A549 (cell line): ENCODE results near the gene C5. TPM values are rescaled to one million over a fixed set of nuclear protein-coding genes. Genes with fewer than 3 reads are reported as not detected.

Source experiments
- ATAC-seq, 2 experiments: fragments of 200-7000 bp in 1 of 2; fragments of >200 bp in 1 of 2; cut with Nextera tagmentation in 1 of 2; cut with Tn5 transposase in 1 of 2; 3 replicates each; pipeline versions ENCODE4 v1.8.0 to v1.9.1; 2018 to 2020; ENCODE audit warnings: mild to moderate bottlenecking in 1 of 2, moderate library complexity in 1 of 2
- CTCF ChIA-PET: fragments of 300-600 bp; sonication (Branson Sonifier 250); formaldehyde crosslinking; extraction: SDS; loops from one replicate; lab custom pipeline; 2021; ENCODE audit warnings: antibody characterized with exemption, inconsistent platforms; lab: Yijun Ruan, JAX
- POLR2A ChIA-PET: fragments of 350-600 bp; formaldehyde crosslinking; extraction: SDS; loops from one replicate; lab custom pipeline; 2021; ENCODE audit warnings: antibody characterized with exemption, inconsistent platforms; lab: Yijun Ruan, JAX
- DNase-seq, 2 experiments: peaks; one replicate each; pipeline versions ENCODE4 v3.0.0 to v3.0.0-alpha.2; 2011 to 2016; ENCODE audit warnings: low read depth in 1 of 2, low spot score in 1 of 2
- FAIRE-seq: peaks from 2 replicates; lab custom pipeline; 2011; peaks lifted over from hg19 to GRCh38; lab: Jason Lieb, UNC
- H3K27ac ChIP-seq, 2 experiments: fragments of >200 bp; sonication (Bioruptor Twin); formaldehyde crosslinking; 3 replicates each; pipeline ENCODE4 v1.5.1; 2016 to 2017
- H3K4me1 ChIP-seq: fragments of >200 bp; sonication (Bioruptor Twin); formaldehyde crosslinking; 3 replicates; pipeline ENCODE4 v1.6.1; 2016
- H3K4me2 ChIP-seq: fragments of >200 bp; sonication (Bioruptor Twin); formaldehyde crosslinking; 3 replicates; pipeline ENCODE4 v1.6.1; 2016
- H3K4me3 ChIP-seq: fragments of >200 bp; sonication (Bioruptor Twin); formaldehyde crosslinking; 3 replicates; pipeline ENCODE4 v1.5.1; 2016
- H3K9me3 ChIP-seq: fragments of >200 bp; sonication (Bioruptor Twin); formaldehyde crosslinking; 3 replicates; pipeline ENCODE4 v1.6.1; 2016
- CBX8 ChIP-seq: fragments of 200-600 bp; sonication (generic); IDR thresholded peaks from 2 replicates; pipeline ENCODE4 v1.6.1; 2016
- CEBPB ChIP-seq, 2 experiments: fragments of >200 bp in 1 of 2; sonication (Bioruptor Twin) in 1 of 2; formaldehyde crosslinking in 1 of 2; IDR thresholded peaks; 2 replicates each; pipeline ENCODE4 v1.6.1; 2012 to 2016
- EHF ChIP-seq: fragments of 250-450 bp; sonication (Bioruptor Pico); IDR thresholded peaks from 2 replicates; pipeline ENCODE4 v1.5.0; 2020; ENCODE audit warnings: mild to moderate bottlenecking
- EP300 ChIP-seq, 2 experiments: fragments of >200 bp; sonication (Bioruptor Twin); formaldehyde crosslinking; IDR thresholded peaks; 2 replicates in 1 of 2; 3 replicates in 1 of 2; pipeline ENCODE4 v1.6.1; 2016 to 2017
- ESRRA ChIP-seq: fragments of 150-350 bp; IDR thresholded peaks from 2 replicates; pipeline ENCODE4 v1.6.1; 2014; ENCODE audit warnings: mild to moderate bottlenecking, low read length, borderline replicate concordance
- FOSL2 ChIP-seq, 2 experiments: fragments of 450-650 bp in 1 of 2; fragments of >200 bp in 1 of 2; sonication (Bioruptor Twin) in 1 of 2; formaldehyde crosslinking; IDR thresholded peaks; 2 replicates each; pipeline versions ENCODE4 v1.5.0 to v1.6.1; 2016 to 2020; ENCODE audit warnings: mild to moderate bottlenecking in 1 of 2, moderate library complexity in 1 of 2
- GATA3 ChIP-seq: IDR thresholded peaks from 2 replicates; pipeline ENCODE4 v1.6.1; 2012; ENCODE audit warnings: borderline replicate concordance
- HEYL ChIP-seq: fragments of 250-450 bp; sonication (Bioruptor Pico); IDR thresholded peaks from 2 replicates; pipeline ENCODE4 v1.8.0; 2021; ENCODE audit warnings: mild to moderate bottlenecking, moderate library complexity
- JUN ChIP-seq, 2 experiments: fragments of >200 bp; sonication (Bioruptor Twin); formaldehyde crosslinking; IDR thresholded peaks; 2 replicates in 1 of 2; 3 replicates in 1 of 2; pipeline ENCODE4 v1.6.1; 2016 to 2017
- JUNB ChIP-seq: fragments of >200 bp; sonication (Bioruptor Twin); formaldehyde crosslinking; IDR thresholded peaks from 2 replicates; pipeline ENCODE4 v1.6.1; 2016
- KDM1A ChIP-seq: fragments of 200-600 bp; sonication (generic); IDR thresholded peaks from 2 replicates; pipeline ENCODE4 v1.6.1; 2016; ENCODE audit warnings: low read depth, mild to moderate bottlenecking
- KDM5A ChIP-seq: fragments of 200-600 bp; sonication (generic); IDR thresholded peaks from 2 replicates; pipeline ENCODE4 v1.6.1; 2016; ENCODE audit warnings: antibody characterized with exemption, mild to moderate bottlenecking
- MAFK ChIP-seq: fragments of 450-650 bp; IDR thresholded peaks from 2 replicates; pipeline ENCODE4 v1.6.1; 2014; ENCODE audit not compliant: partially characterized antibody
- PBX3 ChIP-seq: IDR thresholded peaks from 2 replicates; pipeline ENCODE4 v1.6.1; 2012
- RAD21 ChIP-seq, 2 experiments: fragments of >200 bp in 1 of 2; sonication (Bioruptor Twin) in 1 of 2; formaldehyde crosslinking in 1 of 2; IDR thresholded peaks in 1 of 2; conservative IDR thresholded peaks in 1 of 2; 2 replicates in 1 of 2; 3 replicates in 1 of 2; pipeline ENCODE4 v1.6.1; 2012 to 2018; ENCODE audit warnings: inconsistent platforms in 1 of 2
- RCOR1 ChIP-seq: fragments of 150-350 bp; IDR thresholded peaks from 2 replicates; pipeline ENCODE4 v1.6.1; 2014; ENCODE audit warnings: antibody characterized with exemption, low read length, low read depth
- ZFP36 ChIP-seq: fragments of 450-650 bp; IDR thresholded peaks from 2 replicates; pipeline ENCODE4 v1.6.1; 2014; ENCODE audit warnings: borderline replicate concordance; ENCODE audit not compliant: partially characterized antibody
- WGBS: methylation state at CpG from one replicate; pipeline ENCODE4 v1.1.6; 2017; ENCODE audit errors: missing lambda C conversion rate; 5-methylcytosine and 5-hydroxymethylcytosine counted together
- polyA plus RNA-seq, 4 experiments: library from polyadenylated mRNA; depleted of rRNA in 3 of 4; stranded (reverse); fragments of >200 nt; fragmentation: RNase III in 1 of 4; extraction: RNeasy Plus Mini Kit Qiagen cat#74134 plus additional on column Dnase treatment in 1 of 4; gene quantifications; 2 replicates in 3 of 4; 3 replicates in 1 of 4; pipeline ENCODE4 v1.2.3, GENCODE V29; 2011 to 2017
- TF ChIP-seq, protein P1 (sequence below): fragments of 450-650 bp; IDR thresholded peaks from 2 replicates; pipeline ENCODE4 v1.6.1; 2014; ENCODE audit warnings: antibody characterized with exemption
- TF ChIP-seq, protein P2 (sequence below): fragments of >200 bp; sonication (Bioruptor Twin); formaldehyde crosslinking; IDR thresholded peaks from 3 replicates; pipeline ENCODE4 v1.6.1; 2016
- TF ChIP-seq, protein P3 (sequence below): IDR thresholded peaks from 2 replicates; pipeline ENCODE4 v1.6.1; 2012

Gene C5
- polyA plus RNA-seq, 2 of the 4 experiments (the other 2 are of a cell fraction): 17.1 to 115 TPM

DNA sequence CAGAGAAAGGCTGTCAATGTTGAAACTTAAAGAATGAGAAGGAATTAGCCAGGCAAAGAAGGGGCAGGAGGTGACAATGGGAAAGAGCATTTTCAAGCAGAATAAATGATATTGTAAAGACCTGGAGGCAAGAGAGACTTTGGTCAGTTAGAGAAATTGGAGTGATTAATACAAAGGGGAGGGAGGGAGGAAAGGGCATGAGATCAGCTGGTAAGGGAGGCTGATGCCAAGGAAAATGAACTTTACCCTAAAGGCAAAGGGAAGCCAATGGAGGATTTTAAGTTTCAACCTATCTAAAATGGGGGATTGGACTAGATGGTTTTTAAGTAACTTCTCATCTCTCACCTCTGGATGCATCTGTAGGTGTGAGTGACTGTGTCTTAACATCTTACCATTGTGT, 23.3 kb downstream of the C5 start:
- DNase-seq: no peak
- Histone ChIP-seq H3K4me3 (no peak overlapping the region), H3K4me1 (peaks cover 41% of the 10 kb centered on the region), H3K27ac (peak overlapping the region; percentile 69 to 77), H3K4me2 (peak overlapping the region; percentile 72), H3K9me3 (no peaks in the 10 kb centered on the region)
- ATAC-seq: peak; percentile 61 to 72; a peak in 5 of 6 replicates
- no peak for TF ChIP-seq KDM1A
- no peak for TF ChIP-seq JUNB
- no peak for TF ChIP-seq HEYL (CRISPR knock-in tag)
- ChIA-PET POLR2A (no interaction called here), CTCF (no interaction called here)
- peak; percentile 56 for FAIRE-seq

DNA sequence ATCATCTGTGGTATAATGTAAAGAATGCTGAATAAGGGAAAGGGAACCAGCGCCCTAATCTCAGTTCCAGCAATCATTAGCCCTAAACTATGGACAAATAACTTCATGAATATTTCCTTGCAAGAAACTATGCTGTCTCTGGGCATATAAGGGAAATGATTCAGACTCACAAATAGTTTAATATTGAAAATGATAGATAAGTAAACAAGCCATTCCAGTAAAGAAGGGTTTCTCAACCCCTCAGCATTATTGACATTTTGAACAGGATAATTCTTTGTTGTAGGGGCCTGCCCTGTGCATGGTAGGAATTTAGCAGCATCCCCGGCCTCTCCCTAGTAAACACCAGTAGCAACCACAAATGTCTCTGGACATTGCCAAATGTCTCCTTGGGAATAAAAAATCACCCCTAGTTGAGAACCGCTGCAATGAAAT, 23.8 kb downstream of the C5 start:
- ChIA-PET CTCF (no interaction called here), POLR2A (no interaction called here)
- WGBS: 0% methylated on average over 3 of the region's 3 CpGs
- DNase-seq (peak in 1 of 2 experiments; percentile 91), ATAC-seq (peak; percentile 89 to 96), FAIRE-seq (peak; percentile 93)
- H3K9me3 ChIP-seq: no peaks in the 10 kb centered on the region
- H3K4me1 ChIP-seq: peaks cover 41% of the 10 kb centered on the region
- H3K4me3 ChIP-seq: peak overlapping the region; percentile 1; the same call in 1 of the 3 replicates
- peak overlapping the region; percentile 69 to 77 for H3K27ac ChIP-seq
- peak overlapping the region; percentile 72 for H3K4me2 ChIP-seq
- peak; percentile 76 for TF ChIP-seq JUNB
- no peak for TF ChIP-seq FOSL2 (IDR thresholded peaks at IDR 0.05)
- TF ChIP-seq FOSL2 (CRISPR knock-in tag; IDR thresholded peaks at IDR 0.05): peak; percentile 89
- TF ChIP-seq PBX3: peak; percentile 69; the same call in 1 of the 2 replicates
- TF ChIP-seq EHF (CRISPR knock-in tag): no peak
- peak; percentile 68 to 98; a peak in 3 of 4 replicates for TF ChIP-seq CEBPB (IDR thresholded peaks at IDR 0.05)
- TF ChIP-seq, protein P1, sequence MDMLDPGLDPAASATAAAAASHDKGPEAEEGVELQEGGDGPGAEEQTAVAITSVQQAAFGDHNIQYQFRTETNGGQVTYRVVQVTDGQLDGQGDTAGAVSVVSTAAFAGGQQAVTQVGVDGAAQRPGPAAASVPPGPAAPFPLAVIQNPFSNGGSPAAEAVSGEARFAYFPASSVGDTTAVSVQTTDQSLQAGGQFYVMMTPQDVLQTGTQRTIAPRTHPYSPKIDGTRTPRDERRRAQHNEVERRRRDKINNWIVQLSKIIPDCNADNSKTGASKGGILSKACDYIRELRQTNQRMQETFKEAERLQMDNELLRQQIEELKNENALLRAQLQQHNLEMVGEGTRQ: no peak
- TF ChIP-seq RAD21 (conservative IDR thresholded peaks at IDR 0.05 in 1 of 2, IDR thresholded peaks at IDR 0.05 in 1 of 2): peak; percentile 13 to 30; a peak in 1 of 5 replicates
- peak; percentile 94 for TF ChIP-seq MAFK
- TF ChIP-seq, protein P2, sequence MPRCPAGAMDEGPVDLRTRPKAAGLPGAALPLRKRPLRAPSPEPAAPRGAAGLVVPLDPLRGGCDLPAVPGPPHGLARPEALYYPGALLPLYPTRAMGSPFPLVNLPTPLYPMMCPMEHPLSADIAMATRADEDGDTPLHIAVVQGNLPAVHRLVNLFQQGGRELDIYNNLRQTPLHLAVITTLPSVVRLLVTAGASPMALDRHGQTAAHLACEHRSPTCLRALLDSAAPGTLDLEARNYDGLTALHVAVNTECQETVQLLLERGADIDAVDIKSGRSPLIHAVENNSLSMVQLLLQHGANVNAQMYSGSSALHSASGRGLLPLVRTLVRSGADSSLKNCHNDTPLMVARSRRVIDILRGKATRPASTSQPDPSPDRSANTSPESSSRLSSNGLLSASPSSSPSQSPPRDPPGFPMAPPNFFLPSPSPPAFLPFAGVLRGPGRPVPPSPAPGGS: peak; percentile 50; the same call in 1 of the 3 replicates
- TF ChIP-seq EP300 (IDR thresholded peaks at IDR 0.05): peak; percentile 58 to 83; a peak in 3 of 5 replicates
- peak in 1 of 2 experiments; percentile 80; a peak in 4 of 5 replicates for TF ChIP-seq JUN (IDR thresholded peaks at IDR 0.05)
- peak; percentile 94 for TF ChIP-seq GATA3
- TF ChIP-seq KDM5A: no peak
- TF ChIP-seq, protein P3, sequence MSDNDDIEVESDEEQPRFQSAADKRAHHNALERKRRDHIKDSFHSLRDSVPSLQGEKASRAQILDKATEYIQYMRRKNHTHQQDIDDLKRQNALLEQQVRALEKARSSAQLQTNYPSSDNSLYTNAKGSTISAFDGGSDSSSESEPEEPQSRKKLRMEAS: peak; percentile 67
- peak; percentile 16 for TF ChIP-seq ZFP36
- TF ChIP-seq CBX8: no peak

- no peak for FAIRE-seq
- POLR2A ChIA-PET: no interaction called here
Measured at GRCh38 chr9:121024237-121024636, 25.8 kb downstream of the C5 start.

More at GRCh38 chr9:121024237-121024636, 25.8 kb downstream of the C5 start:
- WGBS: no CpG with 5 or more reads among the region's 2 CpGs
- CTCF ChIA-PET: interaction anchor here (0.7 to 1.5 kb wide), 3 partner anchors 36 to 268 kb away, joined by 3 to 5 read pairs (median 3); no protein-coding TSS in a partner anchor
- Histone ChIP-seq H3K27ac (peak overlapping the region; percentile 69 to 77; a peak in 5 of 6 replicates), H3K4me2 (peak overlapping the region; percentile 72), H3K4me3 (no peak overlapping the region), H3K9me3 (no peaks in the 10 kb centered on the region), H3K4me1 (peaks cover 41% of the 10 kb centered on the region)
- DNase-seq (no peak), ATAC-seq (no peak)
- TF ChIP-seq RCOR1 (no peak), PBX3 (no peak), ESRRA (no peak)
